WI38 (cell line): ENCODE results near the gene UBXN1.
"Not testable (repeated sequence)": the region's sequence is repeated elsewhere in the genome, so short reads cannot be mapped to it uniquely, and the experiment has no call there.

Experiments
- H3K4me3 ChIP-seq: 2 replicates; pipeline ENCODE4 v1.5.1; 2011; ENCODE audit warnings: low read depth, mild to moderate bottlenecking, control low read depth, low read length
- TF ChIP-seq, protein P1 (sequence below): IDR thresholded peaks from 2 replicates; pipeline ENCODE4 v1.5.1; 2012; ENCODE audit warnings: low read depth, mild to moderate bottlenecking, control low read depth, low read length

UBXN1 gene

DNA sequence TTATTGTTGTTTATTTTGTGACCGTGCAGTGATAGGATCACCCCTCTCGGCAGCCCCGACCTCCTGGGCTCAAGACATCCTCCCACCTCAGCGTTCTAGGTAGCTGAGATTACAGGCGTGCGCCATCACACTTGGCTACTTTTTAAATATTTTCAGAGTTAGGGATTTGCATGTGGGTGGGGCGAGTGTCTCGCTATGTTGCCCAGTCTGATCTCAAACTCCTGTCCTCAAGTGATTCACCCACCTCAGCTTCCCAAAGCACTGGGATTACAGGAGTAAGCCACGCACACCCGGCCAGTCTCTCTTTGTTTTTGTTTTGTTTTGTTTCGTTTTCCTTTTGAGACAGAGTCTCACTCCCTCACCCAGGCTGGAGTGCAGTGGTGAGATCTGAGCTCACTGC lies 24.6 kb downstream of the UBXN1 start:
- H3K4me3 ChIP-seq = no peak overlapping the region
- TF ChIP-seq, protein P1, sequence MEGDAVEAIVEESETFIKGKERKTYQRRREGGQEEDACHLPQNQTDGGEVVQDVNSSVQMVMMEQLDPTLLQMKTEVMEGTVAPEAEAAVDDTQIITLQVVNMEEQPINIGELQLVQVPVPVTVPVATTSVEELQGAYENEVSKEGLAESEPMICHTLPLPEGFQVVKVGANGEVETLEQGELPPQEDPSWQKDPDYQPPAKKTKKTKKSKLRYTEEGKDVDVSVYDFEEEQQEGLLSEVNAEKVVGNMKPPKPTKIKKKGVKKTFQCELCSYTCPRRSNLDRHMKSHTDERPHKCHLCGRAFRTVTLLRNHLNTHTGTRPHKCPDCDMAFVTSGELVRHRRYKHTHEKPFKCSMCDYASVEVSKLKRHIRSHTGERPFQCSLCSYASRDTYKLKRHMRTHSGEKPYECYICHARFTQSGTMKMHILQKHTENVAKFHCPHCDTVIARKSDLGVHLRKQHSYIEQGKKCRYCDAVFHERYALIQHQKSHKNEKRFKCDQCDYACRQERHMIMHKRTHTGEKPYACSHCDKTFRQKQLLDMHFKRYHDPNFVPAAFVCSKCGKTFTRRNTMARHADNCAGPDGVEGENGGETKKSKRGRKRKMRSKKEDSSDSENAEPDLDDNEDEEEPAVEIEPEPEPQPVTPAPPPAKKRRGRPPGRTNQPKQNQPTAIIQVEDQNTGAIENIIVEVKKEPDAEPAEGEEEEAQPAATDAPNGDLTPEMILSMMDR = no peak

DNA sequence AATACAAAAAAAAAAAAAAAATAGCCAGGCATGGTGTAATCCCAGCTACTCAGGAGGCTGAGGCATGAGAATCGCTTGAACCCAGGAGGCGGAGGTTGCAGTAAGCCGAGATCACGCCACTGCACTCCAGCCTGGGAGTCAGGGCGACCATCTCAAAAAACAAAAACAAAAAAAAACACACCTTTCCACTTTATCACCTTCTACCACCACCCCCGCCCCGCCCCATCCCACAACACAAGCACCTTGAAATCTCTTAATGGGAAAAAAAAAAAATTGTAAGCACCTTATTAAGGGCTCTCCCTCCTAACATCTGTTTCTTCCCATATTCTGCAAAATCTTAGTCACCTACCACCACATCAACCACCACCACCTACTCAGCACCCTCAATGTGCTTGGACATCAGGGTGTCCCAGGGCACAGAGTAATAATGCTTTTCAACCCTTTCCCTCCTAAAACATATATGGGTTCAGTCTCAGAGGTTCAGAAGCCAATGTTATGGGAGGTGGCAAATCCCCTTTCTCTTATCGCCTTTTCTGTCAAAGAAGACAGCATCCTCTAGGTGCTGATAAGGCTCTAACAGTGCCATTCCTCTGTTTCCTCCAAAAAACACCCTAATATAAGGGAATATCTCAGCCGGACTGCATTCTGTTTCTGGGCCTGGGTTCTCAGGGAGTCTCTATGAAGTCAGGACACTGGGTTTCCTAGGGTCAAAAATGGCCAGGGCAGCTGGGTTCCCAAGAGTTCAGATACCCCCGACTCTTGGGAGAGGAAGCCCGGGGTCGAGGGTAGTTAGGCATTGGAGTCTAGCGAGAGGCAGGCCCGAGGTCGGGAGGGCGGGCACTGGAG lies 26.5 kb downstream of the UBXN1 start:
- TF ChIP-seq, protein P1 = no peak
- H3K4me3 ChIP-seq = peak overlapping the region; percentile 96

DNA sequence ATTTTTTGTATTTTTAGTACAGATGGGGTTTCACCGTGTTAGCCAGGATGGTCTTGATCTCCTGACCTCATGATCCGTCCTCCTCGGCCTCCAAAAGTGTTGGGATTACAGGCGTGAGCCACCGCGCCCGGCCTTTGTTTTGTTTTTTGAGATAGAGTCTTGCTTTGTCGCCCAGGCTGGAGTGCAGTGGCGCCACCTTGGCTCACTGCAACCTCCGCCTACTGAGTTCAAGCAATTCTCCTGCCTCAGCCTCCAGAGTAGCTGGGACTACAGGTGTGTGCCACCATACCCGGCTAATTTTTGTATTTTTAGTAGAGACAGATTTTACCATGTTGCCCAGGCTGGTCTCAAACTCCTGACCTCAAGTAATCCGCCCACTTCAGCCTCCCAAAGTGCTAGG lies 28.6 kb downstream of the UBXN1 start:
- H3K4me3 ChIP-seq = not testable (repeated sequence)

DNA sequence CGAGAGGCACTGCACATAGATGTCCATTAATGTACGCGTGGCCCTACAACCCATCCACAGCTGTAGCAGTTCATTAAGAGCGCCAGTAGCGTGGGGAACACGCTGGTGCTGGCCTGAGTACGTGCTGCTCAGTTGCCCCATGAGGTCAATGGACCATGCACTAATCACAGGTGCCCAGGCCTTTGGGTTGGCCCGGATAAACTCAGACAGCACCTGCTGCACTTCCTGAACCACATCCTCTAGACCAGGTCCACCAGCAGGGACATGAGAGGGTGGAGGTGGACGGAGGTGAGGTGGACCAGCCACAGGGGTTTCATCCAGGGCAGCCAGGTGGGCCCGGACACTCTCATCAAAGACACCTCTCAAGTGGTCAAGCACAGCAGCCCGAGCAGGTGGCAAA lies 29.4 kb downstream of the UBXN1 start:
- no peak overlapping the region for H3K4me3 ChIP-seq
- TF ChIP-seq, protein P1 = no peak

DNA sequence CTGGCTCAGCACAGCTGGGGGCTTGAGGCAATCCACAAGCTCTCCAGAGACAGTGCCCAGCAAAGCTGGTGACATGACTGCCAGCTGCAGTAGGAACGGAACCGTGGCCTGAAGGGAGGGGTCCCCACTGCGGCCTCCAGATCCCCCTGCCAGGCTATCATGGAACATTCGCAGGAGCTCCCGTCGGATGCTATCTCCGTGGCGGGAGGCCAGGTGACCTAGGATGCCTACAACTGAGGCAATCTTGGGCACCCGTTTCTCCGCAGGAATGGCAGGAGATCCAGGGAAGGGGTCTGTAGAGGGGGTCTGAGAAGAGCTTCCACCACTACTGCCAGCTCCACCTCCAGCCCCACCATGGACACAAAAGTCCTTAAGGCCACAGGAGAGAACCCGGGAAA lies 29.9 kb downstream of the UBXN1 start:
- TF ChIP-seq, protein P1 = no peak
- H3K4me3 ChIP-seq = no peak overlapping the region

DNA sequence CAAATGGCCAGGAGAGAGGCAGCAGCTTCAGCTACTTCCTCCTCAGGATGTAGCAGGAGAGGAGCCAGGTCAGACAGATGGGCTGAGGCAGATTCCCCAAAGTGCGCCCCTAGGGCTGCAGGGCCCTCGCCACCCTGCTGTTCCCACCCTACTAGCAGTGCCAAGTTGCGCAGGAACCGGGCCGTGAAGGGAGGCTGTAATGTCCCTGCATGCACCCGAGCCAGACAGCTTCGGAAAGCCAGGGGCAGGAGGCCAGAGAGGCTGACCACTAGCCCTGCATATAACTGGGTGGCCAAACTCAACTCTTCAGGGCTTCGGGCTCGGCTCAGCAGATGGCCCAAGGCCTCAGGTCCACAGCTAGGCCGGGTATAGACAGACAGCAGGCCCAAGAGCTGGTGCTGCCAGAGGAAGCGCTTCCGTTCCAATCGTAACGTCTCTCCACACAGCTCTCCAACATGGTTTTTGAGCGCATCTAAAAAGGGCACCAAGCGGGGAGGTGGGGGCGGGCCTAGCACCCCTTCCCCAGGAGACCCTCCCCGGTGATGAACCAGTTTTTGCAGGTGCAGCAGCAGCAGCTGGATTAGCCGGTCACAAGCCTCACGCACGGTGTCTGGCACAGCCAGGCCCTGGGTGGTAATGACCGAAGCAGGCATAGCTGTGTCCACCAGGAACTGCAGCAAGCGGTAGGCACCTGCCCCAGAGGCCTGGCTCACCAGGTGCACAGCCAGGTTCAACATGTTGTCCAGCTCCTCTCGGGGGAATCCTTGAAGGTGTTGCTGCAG lies 30.5 kb downstream of the UBXN1 start:
- TF ChIP-seq, protein P1 = no peak
- H3K4me3 ChIP-seq = no peak overlapping the region

DNA sequence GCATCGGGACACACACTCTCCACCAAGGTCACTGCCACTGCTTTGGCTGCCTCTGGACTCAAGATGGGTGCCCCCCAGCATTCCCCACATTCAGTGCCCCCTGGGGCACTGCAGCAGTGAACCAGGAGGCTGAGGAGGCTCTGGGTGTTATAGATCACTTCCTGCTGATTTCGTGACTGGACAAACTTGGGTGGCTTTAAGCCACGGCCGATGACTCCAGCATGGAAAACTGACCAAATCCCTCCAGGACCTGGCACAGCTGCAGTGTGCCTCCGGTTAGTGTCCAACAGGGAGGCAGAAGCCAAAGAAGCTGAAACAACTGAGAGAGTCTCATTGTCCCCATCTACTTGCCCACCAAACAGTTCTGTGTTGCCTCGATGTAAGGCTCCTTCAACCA lies 31.3 kb downstream of the UBXN1 start:
- TF ChIP-seq, protein P1 = no peak

More for the DNA sequence above, 31.3 kb downstream of the UBXN1 start:
- no peak overlapping the region for H3K4me3 ChIP-seq
